CD1c-positive myeloid dendritic cell (primary cell): ENCODE measurements around the gene TIAM1.
A peak's percentile ranks its signal among the peaks of the same experiment; 100 is the strongest.

Source experiments
- DNase-seq: peaks from one replicate; pipeline ENCODE4 v3.0.0-alpha.2; 2016; ENCODE audit errors: extremely low spot score

The TIAM1 gene

DNA sequence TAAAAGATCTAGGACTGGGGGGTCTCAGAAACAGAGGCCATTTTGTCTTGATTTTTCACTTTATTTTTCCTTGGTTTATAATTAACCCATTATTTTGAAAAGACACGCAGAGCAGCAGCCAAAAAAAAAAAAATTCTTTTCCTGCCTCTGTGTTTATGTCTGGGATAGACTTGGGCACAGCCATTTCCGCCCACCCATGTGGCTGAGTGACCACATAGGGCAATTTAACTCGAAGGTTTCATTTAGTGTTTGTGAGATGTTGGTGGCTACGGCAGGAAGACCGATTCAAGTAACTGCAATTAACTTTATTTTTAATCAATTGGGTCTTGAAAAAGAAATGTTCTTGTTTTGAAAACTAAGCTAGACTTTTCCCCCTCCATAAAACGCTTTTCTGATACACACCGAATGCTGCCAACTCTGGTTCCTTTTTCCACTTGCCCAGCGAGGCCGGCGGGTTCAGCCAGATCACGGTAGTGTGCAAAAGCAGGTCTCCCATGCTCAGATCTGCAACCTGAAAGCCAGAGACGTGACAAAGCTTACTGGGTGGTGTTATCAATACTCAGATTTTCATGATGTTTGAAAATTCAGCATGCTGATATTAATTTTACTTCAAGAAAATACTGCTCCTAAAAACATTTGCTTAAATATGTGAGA lies 208.4 kb downstream of the TIAM1 start:
- DNase-seq = no peak

- DNase-seq = no peak
Observed at GRCh38 chr21:31133243-31133830, 210.7 kb downstream of the TIAM1 start.

GRCh38 chr21:31132574-31133242 lies 211.4 kb downstream of the TIAM1 start:
- peak; percentile 63 for DNase-seq

GRCh38 chr21:31130821-31131220 lies 213.2 kb downstream of the TIAM1 start:
- DNase-seq = no peak

DNA sequence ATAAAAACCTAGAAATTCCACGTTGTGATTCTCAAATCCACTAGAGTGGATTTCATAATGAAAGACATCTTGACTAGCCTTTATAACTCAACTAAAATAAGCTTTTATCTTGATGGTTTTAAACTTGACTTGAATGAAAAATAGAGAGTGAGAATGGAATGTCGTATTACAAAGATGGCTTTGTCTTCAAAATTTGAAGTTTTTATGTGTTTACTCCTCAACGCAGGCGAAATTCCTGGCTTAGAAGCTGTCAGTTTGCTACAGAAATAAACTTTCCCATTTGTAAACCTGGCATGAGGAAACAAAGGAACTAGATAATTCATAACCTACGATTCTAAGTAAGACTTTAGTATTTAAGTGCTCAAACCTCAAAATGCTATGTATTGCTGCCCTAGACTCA lies 215.8 kb downstream of the TIAM1 start:
- DNase-seq = no peak

DNA sequence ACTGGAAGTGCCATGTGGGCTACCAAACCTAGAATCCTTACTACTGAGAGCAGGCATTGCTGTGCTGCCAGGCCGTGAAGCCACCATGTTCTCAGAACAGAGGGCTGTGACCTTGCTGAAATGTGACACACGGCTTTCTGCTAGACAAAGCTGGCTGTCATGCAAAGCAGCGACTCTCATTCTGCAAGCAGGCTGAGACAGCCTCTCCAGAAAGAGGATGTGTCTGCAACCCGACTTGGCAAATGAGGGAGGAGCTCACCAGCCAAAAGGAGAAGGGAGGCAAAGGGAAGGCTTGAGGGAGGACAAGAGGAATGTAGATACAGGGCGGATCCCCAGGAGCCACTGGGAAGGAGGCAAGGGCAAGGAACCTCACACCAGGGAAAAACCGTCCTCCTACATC lies 220.1 kb downstream of the TIAM1 start:
- DNase-seq = peak; percentile 60

- no peak for DNase-seq
Observed at GRCh38 chr21:31119199-31119598, 224.9 kb downstream of the TIAM1 start.

GRCh38 chr21:31117128-31117916 lies 226.7 kb downstream of the TIAM1 start:
- peak; percentile 69 for DNase-seq

DNA sequence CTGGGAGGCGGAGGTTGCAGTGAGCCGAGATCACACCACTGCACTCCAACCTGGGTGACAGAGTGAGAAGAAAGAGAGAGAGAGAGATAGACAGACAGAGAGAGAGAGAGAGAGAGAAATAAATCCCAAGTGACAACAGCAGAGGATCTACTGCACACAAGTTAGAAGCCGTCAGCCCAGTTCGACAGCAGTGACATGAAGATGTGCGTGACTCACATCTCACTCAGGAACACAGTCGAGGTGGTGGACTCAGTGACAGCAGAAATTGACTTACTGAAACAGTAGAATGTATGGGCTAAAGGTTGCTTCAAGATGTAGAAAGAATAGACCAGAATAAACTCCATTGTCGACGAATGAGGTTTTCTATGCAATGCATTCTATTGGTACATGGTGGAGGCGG lies 228.8 kb downstream of the TIAM1 start:
- no peak for DNase-seq

- no peak for DNase-seq
Observed at GRCh38 chr21:31111093-31111492, 233.0 kb downstream of the TIAM1 start.

DNA sequence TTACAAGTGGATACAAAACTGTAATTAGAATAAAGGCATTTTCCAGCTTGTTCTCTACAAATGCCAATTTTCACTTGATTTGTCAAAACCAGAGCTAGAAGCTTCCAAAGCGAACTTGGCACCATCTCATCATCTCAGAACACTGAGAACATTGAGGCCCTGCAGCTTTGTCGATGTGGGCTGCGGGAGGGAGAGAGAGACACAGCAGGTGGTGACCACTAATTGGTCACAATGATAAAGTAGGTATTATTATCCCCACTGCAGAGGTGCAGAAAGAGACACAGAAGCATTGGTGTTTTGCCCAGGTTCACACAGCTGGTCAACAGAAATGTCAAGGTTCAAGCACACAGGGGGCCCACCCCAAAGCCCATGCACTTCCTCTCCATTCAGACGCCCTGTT lies 233.6 kb downstream of the TIAM1 start:
- no peak for DNase-seq

DNA sequence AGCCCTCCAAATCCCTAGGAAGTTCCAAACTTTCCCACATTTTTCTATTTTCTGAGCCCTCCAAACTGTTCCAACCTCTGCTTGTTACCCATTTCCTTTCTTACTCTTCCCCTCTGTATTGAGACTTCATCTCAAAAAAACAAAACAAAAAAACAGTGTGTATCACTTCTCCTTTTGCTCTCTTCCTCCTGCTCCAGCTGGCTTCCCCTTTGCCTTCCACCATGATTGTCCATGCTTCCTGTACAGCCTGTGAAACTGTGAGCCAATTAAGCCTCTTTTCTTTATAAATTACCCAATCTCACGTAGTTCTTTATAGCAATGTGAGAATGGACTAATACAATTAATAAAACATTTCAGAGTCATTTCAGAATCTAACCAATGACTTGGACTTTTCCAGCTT lies 236.2 kb downstream of the TIAM1 start:
- peak; percentile 77 for DNase-seq

DNA sequence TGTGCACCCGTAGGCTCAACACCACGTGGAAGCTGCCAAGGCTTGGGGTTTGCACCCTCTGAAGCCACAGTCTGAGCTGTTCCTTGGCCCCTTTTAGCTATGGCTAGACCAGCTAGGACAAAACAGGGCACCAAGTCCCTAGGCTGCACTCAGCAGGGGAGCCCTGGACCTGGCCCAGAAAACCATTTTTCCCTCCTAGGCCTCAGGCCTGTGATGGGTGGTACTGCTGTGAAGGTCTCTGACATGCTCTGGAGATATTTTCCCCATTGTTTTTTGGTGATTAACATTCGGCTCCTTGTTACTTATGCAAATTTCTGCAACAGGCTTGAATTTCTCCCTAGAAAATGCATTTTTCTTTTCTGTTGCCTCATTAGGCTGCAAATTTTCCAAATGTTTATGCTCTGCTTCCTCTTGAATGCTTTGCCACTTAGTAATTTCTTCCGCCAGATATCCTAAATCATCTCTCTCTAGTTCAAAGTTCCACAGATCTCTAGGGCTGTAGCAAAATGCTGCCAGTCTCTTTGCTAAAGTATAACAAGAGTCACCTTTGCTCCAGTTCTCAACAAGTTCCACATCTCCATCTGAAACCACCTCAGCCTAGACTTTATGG lies 236.8 kb downstream of the TIAM1 start:
- peak; percentile 6 for DNase-seq

DNA sequence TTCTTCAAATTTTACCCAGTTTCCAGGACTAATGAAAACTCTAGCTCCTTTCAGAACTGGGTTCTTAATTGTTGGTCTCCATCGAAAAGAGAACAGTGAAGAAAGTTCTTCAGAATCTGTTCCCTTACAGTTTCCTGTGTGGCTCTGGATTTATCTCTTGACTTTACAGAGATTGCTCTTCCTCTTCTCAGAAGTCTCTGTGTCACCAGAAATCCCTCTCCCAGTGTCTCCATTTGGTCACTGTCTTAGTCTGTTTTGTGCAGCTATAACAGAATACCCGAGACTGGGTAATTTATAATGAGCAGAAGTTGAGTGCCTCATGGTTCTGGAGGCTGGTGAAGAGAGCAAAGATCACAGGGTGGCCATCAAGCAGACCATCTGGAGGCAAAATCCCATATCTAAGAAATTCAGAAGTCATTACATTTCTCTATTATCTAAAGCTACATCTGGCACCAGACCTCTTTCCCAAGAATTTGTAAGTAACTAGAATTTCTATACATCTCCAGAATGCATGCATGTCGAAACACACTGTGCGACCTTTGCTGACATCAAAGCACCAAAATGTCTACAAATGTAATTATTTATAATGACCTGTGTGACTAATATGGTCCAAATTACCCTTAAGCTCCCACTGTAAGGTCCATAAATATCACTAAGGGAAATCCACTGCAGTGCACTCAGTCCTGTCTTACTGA lies 240.3 kb downstream of the TIAM1 start:
- peak; percentile 26 for DNase-seq

- DNase-seq = peak; percentile 14
Observed at GRCh38 chr21:31103163-31103562, 240.9 kb downstream of the TIAM1 start.

- DNase-seq = no peak
Observed at GRCh38 chr21:31099122-31099521, 244.9 kb downstream of the TIAM1 start.

DNA sequence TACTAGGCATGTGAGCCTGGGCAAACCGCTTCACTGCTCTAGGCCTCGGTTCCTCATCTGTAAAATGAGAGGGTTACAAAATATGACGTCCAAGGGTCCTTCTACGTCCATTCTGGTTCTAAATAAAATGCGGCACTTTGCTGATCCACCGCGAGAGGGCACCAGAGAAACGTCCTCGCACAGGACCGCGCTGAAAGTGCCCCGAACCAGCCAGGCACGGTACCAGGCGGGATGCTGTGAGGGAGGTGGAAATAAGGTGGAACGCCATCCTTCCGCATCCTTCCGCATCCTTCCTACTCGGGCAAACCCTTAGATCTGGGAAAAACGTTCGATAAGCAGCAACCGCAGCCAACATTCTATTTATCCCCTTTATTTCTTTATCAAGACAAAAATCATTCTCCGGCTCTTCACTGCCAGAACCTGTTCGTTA lies 245.5 kb downstream of the TIAM1 start:
- DNase-seq = peak; percentile 82

DNA sequence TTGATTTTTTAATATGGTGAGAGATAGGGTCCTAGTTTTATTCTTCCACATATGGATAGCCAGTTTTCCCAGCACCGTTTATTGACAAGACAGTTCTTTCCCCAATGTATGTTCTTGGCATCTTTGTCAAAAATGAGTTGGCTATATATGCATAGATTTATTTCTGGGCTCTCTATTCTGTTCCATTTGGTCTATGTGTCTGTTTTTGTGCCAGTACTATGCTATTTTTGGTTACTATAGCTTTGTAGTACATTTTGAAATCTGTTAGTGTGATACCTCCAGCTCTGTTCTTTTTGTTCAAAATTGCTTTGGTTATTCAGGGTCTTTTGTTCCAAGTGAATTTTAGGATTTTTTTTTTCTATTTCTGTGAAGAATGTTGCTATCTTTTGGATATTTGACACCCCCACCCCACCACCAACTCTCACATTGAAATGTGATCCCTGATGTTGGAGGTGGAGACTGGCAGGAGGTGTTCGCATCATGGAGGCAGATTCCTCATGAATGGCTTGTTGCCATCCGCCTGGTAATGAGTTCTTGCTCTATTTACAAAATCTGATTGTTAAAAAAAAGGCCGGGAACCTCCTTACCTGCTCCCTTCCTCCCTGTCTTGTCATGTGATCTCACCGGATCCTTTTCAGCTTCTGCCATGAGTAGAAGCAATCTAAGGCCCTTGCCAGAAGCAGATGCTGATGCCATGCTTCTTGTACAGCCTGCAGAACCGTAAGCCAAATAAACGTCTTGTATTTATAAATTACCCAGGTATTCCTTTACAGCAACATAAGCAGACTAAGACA lies 251.0 kb downstream of the TIAM1 start:
- no peak for DNase-seq

DNA sequence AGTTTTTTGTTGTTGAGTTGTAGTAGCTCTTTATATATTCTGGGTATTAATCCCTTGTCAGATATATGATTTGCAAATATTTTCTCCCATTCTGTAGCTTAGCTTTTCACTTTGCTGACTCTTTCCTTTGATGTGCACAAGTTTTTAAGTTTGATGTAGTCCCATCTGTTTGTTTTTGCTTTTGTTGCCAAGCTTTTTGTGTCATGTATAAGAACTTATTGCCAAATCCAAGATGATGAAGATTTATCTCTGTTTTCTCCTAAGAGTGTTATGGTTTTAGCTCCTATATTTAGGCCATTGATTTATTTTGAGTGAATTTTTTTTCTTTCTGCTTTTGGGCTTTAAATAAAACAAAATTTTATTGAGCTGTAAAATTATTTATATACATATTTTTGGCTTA lies 253.7 kb downstream of the TIAM1 start:
- no peak for DNase-seq

GRCh38 chr21:31088474-31088751 lies 255.6 kb downstream of the TIAM1 start:
- DNase-seq = no peak
